GM12878 (cell line): Measurements from ENCODE around the gene RAPGEF1.

Experiments
- BHLHE40 ChIP-seq, 2 experiments: fragments of 450-650 bp in 1 of 2; IDR thresholded peaks; 2 replicates each; pipeline ENCODE4 v1.6.1; 2011 to 2017; ENCODE audit warnings: low read depth in 2 of 2, borderline replicate concordance in 1 of 2, improper control_type of control experiment in 1 of 2, low read length in 1 of 2, mild to moderate bottlenecking in 1 of 2
- KDM1A ChIP-seq: fragments of 200-600 bp; sonication (generic); IDR thresholded peaks from 2 replicates; pipeline ENCODE4 v1.6.1; 2016; ENCODE audit warnings: borderline replicate concordance
- NR2C1 ChIP-seq: fragments of 450-650 bp; IDR thresholded peaks from 2 replicates; pipeline ENCODE4 v1.6.1; 2017; ENCODE audit warnings: antibody characterized with exemption, mild to moderate bottlenecking, moderate library complexity
- NR2C2 ChIP-seq: IDR thresholded peaks from 2 replicates; pipeline ENCODE4 v1.6.1; 2011; ENCODE audit warnings: borderline replicate concordance, low read depth; ENCODE audit not compliant: control insufficient read depth, insufficient read length
- TF ChIP-seq, protein P1 (sequence below): IDR thresholded peaks from 2 replicates; pipeline ENCODE4 v1.6.1; 2011; ENCODE audit warnings: low read depth, low read length, improper control_type of control experiment, borderline replicate concordance
- TF ChIP-seq, protein P2 (sequence below), 3 experiments: IDR thresholded peaks in 2 of 3; conservative IDR thresholded peaks in 1 of 3; 2 replicates each; pipeline ENCODE4 v1.5.1; 2011; ENCODE audit warnings: low read depth in 3 of 3, low read length in 3 of 3, mild to moderate bottlenecking in 3 of 3, control low read depth in 2 of 3, moderate library complexity in 2 of 3, inconsistent platforms in 1 of 3, mixed read lengths in 1 of 3; ENCODE audit not compliant: control insufficient read depth in 2 of 3, insufficient read depth in 1 of 3; ENCODE audit errors: extremely low read depth in 1 of 3
- TF ChIP-seq, protein P3 (sequence below): IDR thresholded peaks from 2 replicates; pipeline ENCODE4 v1.6.1; 2011; ENCODE audit warnings: borderline replicate concordance, low read depth, mild to moderate bottlenecking, moderate library complexity, mixed read lengths, low read length; ENCODE audit not compliant: insufficient read depth; ENCODE audit errors: extremely low read length
- TF ChIP-seq, protein P4 (sequence below): IDR thresholded peaks from 2 replicates; pipeline ENCODE4 v1.6.1; 2012; ENCODE audit warnings: low read depth, low read length, improper control_type of control experiment
- TF ChIP-seq, protein P5 (sequence below): fragments of 450-650 bp; IDR thresholded peaks from 2 replicates; pipeline ENCODE4 v1.6.1; 2017; ENCODE audit warnings: mild to moderate bottlenecking

DNA sequence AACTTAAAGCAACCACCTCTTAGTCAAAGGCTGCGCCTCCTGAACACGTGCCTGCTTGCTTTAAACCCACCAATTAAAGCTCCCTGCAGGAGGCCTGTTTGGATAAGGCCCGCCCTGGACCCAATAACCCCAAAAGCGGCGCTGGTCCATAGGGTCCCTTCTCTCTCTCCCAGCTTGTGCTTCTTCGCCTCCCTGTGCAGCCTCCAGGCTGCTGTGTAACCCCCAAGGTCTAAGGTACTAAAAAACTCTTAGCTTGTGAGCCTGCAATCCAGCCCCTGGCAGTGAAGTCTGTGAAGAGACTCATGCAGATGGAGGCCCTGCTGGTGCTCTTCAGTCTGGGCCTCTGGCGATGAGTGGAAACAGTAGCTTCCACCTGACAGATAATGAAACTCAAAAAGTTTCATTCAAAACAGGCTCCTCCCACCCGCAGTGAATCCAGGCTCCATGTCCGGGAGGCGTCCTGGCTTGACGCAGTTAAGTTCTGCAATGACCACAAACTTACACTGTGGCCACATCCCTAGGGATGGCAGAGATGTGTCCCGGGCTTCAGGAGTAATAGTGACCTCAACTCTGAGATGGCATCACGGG, 97.3 kb downstream of the RAPGEF1 start:
- no peak for TF ChIP-seq BHLHE40 (IDR thresholded peaks at IDR 0.05; ENCODE audit: borderline replicate concordance in 1 of 2, low read depth in 2 of 2, low read length in 1 of 2)
- TF ChIP-seq, protein P1, sequence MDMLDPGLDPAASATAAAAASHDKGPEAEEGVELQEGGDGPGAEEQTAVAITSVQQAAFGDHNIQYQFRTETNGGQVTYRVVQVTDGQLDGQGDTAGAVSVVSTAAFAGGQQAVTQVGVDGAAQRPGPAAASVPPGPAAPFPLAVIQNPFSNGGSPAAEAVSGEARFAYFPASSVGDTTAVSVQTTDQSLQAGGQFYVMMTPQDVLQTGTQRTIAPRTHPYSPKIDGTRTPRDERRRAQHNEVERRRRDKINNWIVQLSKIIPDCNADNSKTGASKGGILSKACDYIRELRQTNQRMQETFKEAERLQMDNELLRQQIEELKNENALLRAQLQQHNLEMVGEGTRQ: no peak
- TF ChIP-seq, protein P2, sequence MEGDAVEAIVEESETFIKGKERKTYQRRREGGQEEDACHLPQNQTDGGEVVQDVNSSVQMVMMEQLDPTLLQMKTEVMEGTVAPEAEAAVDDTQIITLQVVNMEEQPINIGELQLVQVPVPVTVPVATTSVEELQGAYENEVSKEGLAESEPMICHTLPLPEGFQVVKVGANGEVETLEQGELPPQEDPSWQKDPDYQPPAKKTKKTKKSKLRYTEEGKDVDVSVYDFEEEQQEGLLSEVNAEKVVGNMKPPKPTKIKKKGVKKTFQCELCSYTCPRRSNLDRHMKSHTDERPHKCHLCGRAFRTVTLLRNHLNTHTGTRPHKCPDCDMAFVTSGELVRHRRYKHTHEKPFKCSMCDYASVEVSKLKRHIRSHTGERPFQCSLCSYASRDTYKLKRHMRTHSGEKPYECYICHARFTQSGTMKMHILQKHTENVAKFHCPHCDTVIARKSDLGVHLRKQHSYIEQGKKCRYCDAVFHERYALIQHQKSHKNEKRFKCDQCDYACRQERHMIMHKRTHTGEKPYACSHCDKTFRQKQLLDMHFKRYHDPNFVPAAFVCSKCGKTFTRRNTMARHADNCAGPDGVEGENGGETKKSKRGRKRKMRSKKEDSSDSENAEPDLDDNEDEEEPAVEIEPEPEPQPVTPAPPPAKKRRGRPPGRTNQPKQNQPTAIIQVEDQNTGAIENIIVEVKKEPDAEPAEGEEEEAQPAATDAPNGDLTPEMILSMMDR (IDR thresholded peaks at IDR 0.05 in 2 of 3, conservative IDR thresholded peaks at IDR 0.05 in 1 of 3; ENCODE audit: control insufficient read depth in 2 of 3, extremely low read depth in 1 of 3, insufficient read depth in 1 of 3, low read depth in 3 of 3, low read length in 3 of 3): no peak
- no peak for TF ChIP-seq KDM1A
- TF ChIP-seq NR2C2: no peak
- TF ChIP-seq, protein P3, sequence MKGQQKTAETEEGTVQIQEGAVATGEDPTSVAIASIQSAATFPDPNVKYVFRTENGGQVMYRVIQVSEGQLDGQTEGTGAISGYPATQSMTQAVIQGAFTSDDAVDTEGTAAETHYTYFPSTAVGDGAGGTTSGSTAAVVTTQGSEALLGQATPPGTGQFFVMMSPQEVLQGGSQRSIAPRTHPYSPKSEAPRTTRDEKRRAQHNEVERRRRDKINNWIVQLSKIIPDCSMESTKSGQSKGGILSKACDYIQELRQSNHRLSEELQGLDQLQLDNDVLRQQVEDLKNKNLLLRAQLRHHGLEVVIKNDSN: no peak
- TF ChIP-seq, protein P4, sequence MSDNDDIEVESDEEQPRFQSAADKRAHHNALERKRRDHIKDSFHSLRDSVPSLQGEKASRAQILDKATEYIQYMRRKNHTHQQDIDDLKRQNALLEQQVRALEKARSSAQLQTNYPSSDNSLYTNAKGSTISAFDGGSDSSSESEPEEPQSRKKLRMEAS: no peak
- TF ChIP-seq, protein P5, sequence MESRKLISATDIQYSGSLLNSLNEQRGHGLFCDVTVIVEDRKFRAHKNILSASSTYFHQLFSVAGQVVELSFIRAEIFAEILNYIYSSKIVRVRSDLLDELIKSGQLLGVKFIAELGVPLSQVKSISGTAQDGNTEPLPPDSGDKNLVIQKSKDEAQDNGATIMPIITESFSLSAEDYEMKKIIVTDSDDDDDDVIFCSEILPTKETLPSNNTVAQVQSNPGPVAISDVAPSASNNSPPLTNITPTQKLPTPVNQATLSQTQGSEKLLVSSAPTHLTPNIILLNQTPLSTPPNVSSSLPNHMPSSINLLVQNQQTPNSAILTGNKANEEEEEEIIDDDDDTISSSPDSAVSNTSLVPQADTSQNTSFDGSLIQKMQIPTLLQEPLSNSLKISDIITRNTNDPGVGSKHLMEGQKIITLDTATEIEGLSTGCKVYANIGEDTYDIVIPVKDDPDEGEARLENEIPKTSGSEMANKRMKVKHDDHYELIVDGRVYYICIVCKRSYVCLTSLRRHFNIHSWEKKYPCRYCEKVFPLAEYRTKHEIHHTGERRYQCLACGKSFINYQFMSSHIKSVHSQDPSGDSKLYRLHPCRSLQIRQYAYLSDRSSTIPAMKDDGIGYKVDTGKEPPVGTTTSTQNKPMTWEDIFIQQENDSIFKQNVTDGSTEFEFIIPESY: no peak
- TF ChIP-seq NR2C1: no peak
